Activated T-cell treated with anti-CD3 and anti-CD28 coated beads, Interleukin-2, amount 50 U/mL, for 24 hours (primary cell): ENCODE data around the gene SHROOM2.
A peak's percentile ranks its signal among the peaks of the same experiment; 100 is the strongest.

Experiments used
- DNase-seq: peaks from one replicate; pipeline ENCODE4 v3.0.0-alpha.2; 2020
- H3K27ac Mint-ChIP-seq: 2 replicates; pipeline ENCODE4 v1.8.0; 2020; ENCODE audit warnings: mild to moderate bottlenecking, mixed read lengths
- H3K27me3 Mint-ChIP-seq: 2 replicates; pipeline ENCODE4 v1.8.0; 2020; ENCODE audit warnings: mixed read lengths
- H3K36me3 Mint-ChIP-seq: 2 replicates; pipeline ENCODE4 v1.8.0; 2020; ENCODE audit warnings: low read depth, mixed read lengths
- H3K4me1 Mint-ChIP-seq: 2 replicates; pipeline ENCODE4 v1.8.0; 2020; ENCODE audit warnings: low read depth, mixed read lengths
- H3K4me3 Mint-ChIP-seq: 2 replicates; pipeline ENCODE4 v1.8.0; 2020; ENCODE audit warnings: mild to moderate bottlenecking, moderate library complexity, mixed read lengths
- H3K9me3 Mint-ChIP-seq: 2 replicates; pipeline ENCODE4 v1.8.0; 2020; ENCODE audit warnings: mixed read lengths

Gene SHROOM2

DNA sequence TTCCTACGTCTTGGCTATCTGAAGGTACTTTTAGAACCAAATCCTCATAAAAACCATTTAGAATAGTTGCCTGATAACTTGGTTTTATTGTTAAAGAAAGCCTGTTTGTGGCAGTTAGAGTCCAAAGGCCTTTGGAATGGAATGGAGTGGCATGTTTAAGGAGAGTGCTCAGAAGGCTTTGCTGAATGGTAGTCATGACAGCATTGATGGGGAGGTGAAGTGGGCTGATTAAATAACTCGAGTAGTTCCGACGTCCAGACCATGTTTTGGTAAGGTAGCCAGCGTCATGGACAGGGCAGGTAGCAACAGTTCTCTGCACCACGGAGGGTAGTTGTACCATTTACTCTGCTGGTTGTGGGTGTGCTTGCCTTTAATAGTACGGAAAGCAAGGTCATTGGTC, 94.6 kb downstream of the SHROOM2 start:
- no peak for DNase-seq
- Mint-ChIP-seq H3K27ac (no peak overlapping the region), H3K36me3 (no peaks in the 10 kb centered on the region), H3K27me3 (peaks cover 47% of the 10 kb centered on the region), H3K9me3 (no peaks in the 10 kb centered on the region), H3K4me1 (no peaks in the 10 kb centered on the region), H3K4me3 (no peak overlapping the region)

DNA sequence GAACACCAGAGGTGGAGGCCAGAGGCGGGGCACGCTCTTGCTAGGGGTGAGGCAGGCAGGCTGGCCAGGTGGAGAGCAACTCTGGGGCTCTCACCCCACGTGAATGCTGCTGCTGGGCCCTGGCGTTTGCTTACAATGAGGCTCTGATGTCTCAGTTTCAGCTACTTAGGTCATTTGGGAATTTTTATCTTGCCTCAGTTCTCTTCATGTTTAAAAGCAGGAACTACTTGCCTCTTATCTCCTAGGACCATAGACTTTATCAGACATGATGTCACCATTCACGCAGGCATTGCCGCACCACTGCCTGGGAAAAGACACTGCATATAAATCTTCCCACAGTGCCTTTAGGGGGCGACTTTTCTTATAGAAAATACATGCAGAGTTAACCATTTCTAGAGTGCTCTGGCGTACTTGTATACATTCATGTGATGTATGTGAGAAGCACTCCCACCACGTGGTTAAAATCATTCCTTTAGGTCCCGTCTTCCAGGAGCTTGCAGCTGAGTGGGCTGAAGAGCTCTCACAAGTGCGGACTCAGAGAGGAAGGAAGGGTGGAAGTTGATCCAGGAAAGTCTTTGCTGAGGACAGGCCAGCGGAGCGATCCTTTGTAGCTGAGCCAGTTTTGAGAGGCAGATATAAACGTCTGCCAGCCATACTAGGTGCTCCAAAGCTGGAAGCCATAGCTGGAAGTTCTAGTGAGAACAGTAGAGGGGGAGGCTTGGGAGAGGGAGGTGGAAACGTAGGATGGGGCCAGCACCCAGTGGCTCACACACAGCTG, 96.6 kb downstream of the SHROOM2 start:
- no peaks in the 10 kb centered on the region for H3K4me1 Mint-ChIP-seq
- H3K27me3 Mint-ChIP-seq, result peaks cover 51% of the 10 kb centered on the region
- DNase-seq, result no peak
- H3K9me3 Mint-ChIP-seq, result no peaks in the 10 kb centered on the region
- no peaks in the 10 kb centered on the region for H3K36me3 Mint-ChIP-seq
- H3K27ac Mint-ChIP-seq, result no peak overlapping the region
- no peak overlapping the region for H3K4me3 Mint-ChIP-seq

DNA sequence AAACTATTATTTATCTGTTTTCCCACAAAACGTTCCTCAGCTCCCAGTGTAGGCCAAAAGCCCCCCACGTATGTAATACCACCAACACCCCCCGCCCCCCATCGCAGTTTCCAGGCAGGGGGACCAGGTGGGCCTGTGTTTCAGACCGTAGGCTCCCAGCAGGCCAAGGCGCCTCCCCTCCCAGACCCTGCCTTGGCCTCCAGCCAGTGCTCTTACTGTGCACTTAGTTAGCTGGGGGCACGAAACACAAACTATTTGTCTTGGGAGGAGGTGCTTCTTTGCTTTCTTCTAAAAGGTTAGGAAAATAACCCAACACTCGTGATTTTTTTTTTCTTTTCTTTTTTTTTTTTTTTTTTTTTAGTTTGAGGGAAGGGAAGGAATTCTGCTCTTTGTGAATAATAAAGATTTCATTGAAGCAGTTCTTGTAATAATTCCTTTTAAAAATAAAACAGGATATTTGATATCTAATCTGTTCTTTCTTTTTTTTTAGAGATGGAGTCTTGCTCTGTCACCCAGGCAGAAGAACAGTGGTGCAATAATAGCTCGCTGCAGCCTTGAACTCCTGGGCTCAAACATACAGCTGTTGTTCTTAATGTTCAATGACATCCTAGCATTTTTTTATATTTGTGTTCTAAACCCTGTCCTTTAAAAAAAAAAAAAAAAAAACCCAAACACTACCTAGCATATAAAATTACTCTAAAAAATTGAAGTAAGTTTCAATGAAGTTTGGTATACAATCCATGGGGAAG, 98.0 kb downstream of the SHROOM2 start:
- Mint-ChIP-seq H3K9me3 (no peaks in the 10 kb centered on the region), H3K36me3 (no peaks in the 10 kb centered on the region), H3K27me3 (peaks cover 63% of the 10 kb centered on the region), H3K4me1 (no peaks in the 10 kb centered on the region), H3K27ac (no peak overlapping the region), H3K4me3 (no peak overlapping the region)
- no peak for DNase-seq

DNA sequence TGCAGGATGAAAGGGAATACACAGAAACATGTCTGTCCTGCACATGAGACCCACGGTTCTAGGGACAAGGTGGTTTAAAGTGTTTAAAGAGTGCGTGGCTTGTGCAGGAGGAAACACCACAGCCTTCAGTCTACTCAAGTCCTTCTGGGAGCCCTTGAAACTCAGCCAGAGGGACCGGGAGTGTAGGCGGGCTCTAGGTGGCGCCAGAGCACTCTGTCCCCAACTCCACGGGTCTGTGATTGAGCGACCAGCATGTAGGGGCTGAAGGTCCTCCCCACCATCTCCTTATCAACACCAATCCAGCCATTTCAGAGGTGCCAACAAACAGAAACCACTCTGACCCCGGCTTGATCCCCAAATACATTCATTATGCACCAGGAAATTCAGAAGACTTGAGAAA, 98.9 kb downstream of the SHROOM2 start:
- no peaks in the 10 kb centered on the region for H3K4me1 Mint-ChIP-seq
- H3K27ac Mint-ChIP-seq, result no peak overlapping the region
- DNase-seq, result peak; percentile 67
- H3K9me3 Mint-ChIP-seq, result no peaks in the 10 kb centered on the region
- no peak overlapping the region for H3K4me3 Mint-ChIP-seq
- H3K36me3 Mint-ChIP-seq, result no peaks in the 10 kb centered on the region
- H3K27me3 Mint-ChIP-seq, result peaks cover 61% of the 10 kb centered on the region

DNA sequence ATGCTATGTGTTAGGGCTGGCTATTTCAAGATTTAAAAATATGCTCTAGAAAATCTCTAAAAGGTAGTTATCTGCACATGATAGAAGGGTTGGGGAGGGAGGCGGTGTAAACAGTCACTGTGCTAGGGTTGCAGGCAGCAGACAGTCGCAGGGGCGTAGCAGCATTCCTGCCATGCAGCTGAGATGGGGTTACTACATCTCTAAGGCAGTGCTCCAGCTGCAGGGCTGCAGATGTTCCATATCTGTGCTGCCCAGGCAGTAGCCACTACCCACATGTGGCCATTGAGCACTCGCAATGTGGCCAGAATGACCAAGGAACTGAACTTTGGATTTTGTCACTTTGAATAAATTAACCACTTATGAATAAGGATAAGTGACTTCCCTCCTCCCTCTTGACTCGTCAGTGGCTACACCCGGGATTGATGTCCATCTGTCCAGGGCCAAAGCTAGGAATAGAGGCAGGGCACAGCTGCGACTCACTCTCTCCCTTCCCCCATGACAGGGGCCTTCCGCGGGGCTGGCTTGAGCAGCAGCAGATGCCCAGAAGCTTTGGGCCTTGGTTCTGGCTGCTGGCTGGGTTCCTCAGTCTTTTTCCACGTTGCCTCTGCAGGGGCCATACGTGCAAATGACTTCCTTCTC, 101.5 kb downstream of the SHROOM2 start:
- Mint-ChIP-seq H3K27me3 (peaks cover 60% of the 10 kb centered on the region), H3K4me1 (no peaks in the 10 kb centered on the region), H3K9me3 (no peaks in the 10 kb centered on the region), H3K36me3 (no peaks in the 10 kb centered on the region), H3K4me3 (no peak overlapping the region), H3K27ac (no peak overlapping the region)
- no peak for DNase-seq

DNA sequence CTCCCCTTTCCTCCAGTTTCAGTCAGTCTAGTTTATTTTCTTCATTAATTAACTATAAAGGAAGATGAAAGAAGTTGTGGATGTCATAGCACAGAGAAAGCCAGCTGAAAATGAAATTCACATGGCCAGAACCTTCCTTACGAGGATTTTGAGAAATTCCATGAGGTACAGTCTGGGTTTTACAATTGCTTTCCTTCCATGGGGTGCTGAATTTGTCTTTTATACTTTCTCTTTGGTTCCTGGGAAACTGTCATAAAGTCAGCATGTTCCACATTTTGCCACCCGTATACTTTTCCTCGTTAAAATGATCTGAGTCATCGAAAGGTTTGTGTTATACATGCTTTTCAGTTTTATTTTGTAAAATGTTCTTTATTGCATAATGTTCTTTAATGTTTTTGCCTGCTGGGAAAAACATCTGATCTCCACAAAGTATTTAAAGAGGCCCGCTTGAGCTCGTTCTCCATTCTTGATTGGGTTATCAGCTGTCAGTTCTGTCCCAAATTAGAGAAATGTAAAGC, 102.8 kb downstream of the SHROOM2 start:
- no peak for DNase-seq
- Mint-ChIP-seq H3K36me3 (no peaks in the 10 kb centered on the region), H3K27me3 (peaks cover 49% of the 10 kb centered on the region), H3K4me1 (no peaks in the 10 kb centered on the region), H3K4me3 (no peak overlapping the region), H3K27ac (no peak overlapping the region), H3K9me3 (no peaks in the 10 kb centered on the region)

DNA sequence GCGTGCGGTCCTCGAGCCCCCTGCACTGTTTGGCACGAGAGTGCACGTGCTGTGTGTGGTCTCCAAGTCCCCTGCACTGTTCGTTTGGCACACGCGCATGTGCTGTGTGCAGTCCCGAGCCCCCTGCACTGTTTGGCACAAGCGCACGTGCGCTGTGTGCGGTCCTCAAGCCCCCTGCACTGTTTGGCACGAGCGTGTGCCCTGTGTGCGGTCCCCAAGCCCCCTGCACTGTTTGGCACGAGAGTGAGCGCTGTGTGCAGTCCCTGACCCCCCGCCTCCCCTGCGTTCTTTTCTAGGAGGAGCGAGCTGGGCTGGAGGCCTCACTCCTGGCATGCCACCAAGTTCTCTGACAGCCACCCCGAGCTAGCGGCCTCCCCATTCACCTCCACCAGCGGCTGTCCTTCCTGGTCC, 104.5 kb downstream of the SHROOM2 start:
- Mint-ChIP-seq H3K4me1 (no peaks in the 10 kb centered on the region), H3K27me3 (peaks cover 47% of the 10 kb centered on the region), H3K4me3 (no peak overlapping the region), H3K9me3 (no peaks in the 10 kb centered on the region), H3K36me3 (no peaks in the 10 kb centered on the region), H3K27ac (no peak overlapping the region)
- DNase-seq, result no peak

DNA sequence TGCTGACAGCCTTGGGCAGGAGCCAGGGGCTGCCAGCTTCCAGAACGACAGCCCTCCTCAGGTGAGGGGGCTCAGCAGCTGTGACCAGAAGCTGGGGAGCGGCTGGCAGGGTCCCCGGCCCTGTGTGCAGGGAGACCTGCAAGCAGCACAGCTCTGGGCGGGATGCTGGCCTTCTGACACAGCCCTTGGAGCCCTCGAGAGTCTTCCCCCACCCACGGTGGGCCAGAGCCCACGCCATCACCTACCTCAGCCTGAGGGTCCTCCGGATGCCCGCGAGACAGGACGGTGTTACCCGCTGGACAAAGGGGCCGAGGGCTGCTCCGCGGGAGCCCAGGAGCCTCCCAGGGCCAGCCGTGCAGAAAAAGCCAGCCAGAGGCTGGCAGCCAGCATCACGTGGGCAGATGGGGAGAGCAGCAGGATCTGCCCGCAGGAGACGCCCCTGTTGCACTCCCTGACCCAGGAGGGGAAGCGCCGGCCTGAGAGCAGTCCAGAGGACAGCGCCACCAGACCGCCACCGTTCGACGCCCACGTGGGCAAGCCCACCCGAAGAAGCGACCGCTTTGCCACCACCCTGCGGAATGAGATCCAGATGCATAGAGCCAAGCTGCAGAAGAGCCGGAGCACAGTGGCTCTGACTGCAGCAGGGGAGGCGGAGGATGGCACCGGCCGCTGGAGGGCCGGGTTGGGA, 109.1 kb downstream of the SHROOM2 start:
- DNase-seq, result no peak
- Mint-ChIP-seq H3K4me3 (no peak overlapping the region), H3K4me1 (peaks cover 14% of the 10 kb centered on the region), H3K9me3 (no peaks in the 10 kb centered on the region), H3K27me3 (peaks cover 31% of the 10 kb centered on the region), H3K27ac (no peak overlapping the region), H3K36me3 (no peaks in the 10 kb centered on the region)

DNA sequence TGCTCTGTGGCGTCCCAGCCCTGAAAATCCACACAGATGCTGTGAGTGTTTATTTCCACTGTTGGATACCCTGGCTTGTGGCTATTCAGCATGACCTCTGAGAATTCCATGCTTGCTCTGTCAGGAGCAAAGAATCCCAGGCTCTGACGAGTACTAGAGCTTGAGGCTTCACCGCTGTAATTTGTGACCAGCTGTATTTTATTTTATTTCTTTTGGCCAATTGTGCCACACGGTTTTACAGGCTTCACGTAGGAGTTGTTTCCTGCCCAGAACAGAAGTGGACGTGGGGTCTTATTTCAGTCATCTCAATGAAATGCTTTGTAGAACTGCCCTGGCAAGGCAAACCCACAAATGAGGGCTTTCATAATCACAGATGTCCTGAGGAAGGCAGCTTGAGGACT, 111.5 kb downstream of the SHROOM2 start:
- Mint-ChIP-seq H3K36me3 (no peaks in the 10 kb centered on the region), H3K27me3 (peaks cover 38% of the 10 kb centered on the region), H3K9me3 (no peaks in the 10 kb centered on the region), H3K27ac (no peak overlapping the region), H3K4me3 (no peak overlapping the region), H3K4me1 (peaks cover 16% of the 10 kb centered on the region)
- no peak for DNase-seq

DNA sequence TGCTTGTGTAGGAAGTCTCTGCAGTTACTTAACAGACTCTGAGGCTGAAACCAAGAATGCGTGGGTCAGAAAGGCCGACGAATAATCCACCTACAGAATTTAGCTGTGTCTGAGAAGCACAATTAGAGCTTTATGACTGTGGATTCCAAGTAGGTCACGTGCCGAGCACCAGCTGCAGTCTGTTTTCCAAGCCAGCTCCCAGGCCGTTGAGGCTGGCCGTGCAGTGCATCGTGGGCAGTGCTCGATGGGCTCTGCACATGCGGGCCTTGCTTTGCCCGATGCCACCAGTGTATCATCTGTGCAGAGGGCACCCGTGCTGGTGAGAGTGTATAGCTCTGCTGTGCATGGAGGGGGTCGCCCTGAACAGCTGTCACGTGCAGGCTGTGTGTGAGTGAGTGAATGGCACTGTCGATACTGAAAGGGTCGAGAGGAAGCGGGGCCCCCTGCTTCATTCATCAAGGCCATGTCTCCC, 113.4 kb downstream of the SHROOM2 start:
- H3K4me3 Mint-ChIP-seq, result no peak overlapping the region
- H3K36me3 Mint-ChIP-seq, result no peaks in the 10 kb centered on the region
- peak; percentile 38 for DNase-seq
- no peak overlapping the region for H3K27ac Mint-ChIP-seq
- H3K9me3 Mint-ChIP-seq, result no peaks in the 10 kb centered on the region
- H3K27me3 Mint-ChIP-seq, result peaks cover 47% of the 10 kb centered on the region
- peaks cover 16% of the 10 kb centered on the region for H3K4me1 Mint-ChIP-seq

DNA sequence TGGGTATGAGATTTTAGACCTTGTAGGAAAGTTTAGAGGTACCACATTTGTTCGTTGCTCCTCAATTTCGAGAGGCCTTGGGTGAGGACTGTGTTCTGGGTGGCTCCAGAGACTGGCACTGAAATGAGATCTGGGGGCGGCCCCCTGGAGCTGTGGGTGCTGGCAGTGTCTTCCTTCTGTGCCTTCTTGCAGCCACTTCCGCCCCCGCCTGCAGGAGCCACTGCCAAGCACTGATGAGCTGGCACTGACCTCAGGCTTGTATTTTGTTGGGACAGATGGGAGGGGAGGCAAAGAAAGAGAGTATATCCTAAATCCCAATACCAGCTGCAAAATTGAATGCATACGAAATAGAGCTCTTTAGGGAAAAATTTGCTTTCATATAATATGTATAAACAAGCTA, 116.4 kb downstream of the SHROOM2 start:
- no peak overlapping the region for H3K27ac Mint-ChIP-seq
- H3K36me3 Mint-ChIP-seq, result no peaks in the 10 kb centered on the region
- no peak for DNase-seq
- H3K27me3 Mint-ChIP-seq, result peaks cover 57% of the 10 kb centered on the region
- no peak overlapping the region for H3K4me3 Mint-ChIP-seq
- peaks cover 19% of the 10 kb centered on the region for H3K4me1 Mint-ChIP-seq
- no peaks in the 10 kb centered on the region for H3K9me3 Mint-ChIP-seq

DNA sequence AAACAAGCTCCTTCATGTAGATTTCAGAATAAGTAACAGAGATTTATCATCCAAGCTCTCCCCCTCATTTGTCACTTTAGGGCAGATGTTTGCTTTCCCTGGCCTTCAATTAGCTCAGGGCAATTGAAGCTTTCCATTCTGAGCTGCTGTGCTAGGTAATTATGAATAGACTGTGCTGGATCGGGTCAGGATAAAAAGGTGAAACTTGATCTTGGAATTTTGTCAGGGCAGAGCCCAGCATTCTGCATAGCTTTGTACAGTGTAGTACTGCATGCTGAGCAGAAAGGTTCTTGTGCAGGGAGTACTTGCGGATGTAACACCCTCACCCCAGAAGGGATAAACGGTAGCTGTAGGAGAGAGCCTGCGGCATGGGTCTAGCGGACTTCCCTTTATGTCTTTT, 116.9 kb downstream of the SHROOM2 start:
- no peak overlapping the region for H3K4me3 Mint-ChIP-seq
- peaks cover 57% of the 10 kb centered on the region for H3K27me3 Mint-ChIP-seq
- H3K27ac Mint-ChIP-seq, result no peak overlapping the region
- H3K9me3 Mint-ChIP-seq, result no peaks in the 10 kb centered on the region
- DNase-seq, result no peak
- peaks cover 22% of the 10 kb centered on the region for H3K4me1 Mint-ChIP-seq
- H3K36me3 Mint-ChIP-seq, result no peaks in the 10 kb centered on the region

DNA sequence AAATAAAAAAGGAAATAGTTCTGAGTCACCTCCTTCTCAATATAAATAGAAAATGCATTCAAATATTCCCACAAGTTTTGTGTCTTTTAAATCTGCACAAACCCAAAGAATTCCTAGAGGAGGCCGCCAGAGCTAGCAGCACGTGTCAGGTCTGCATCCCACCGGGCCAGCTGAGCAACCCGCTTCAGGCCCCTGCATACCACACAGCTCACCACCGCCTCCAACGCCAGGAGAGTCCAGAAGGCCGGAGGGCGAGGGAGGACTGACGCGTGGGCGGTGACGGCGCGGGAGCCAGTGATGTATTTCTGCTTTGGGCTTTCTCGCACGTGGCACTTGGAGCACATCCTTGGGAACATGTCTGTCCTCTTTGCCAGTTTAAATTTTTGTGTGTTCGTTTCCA, 119.1 kb downstream of the SHROOM2 start:
- Mint-ChIP-seq H3K4me1 (peaks cover 8% of the 10 kb centered on the region), H3K36me3 (no peaks in the 10 kb centered on the region), H3K4me3 (no peak overlapping the region), H3K27me3 (peaks cover 64% of the 10 kb centered on the region), H3K9me3 (no peaks in the 10 kb centered on the region), H3K27ac (no peak overlapping the region)
- no peak for DNase-seq

DNA sequence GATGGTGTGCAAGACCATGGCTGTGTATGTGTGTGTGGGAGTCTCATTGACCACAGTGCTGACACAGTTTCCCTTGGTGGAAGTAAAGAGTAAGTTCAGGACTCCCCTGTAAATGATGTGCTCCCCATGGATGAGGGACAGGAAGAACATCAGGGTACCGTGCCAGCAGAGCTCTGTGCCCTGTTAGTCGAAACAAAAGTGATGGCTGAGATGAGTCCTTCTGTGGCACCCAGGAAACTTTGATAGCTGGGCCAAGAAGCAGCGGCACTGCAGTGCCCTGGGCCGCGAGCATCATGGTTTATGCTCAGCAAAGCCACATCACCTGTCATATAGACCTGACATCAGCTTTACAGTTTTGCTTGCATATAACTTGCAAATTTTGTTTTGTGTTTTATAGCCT, 119.5 kb downstream of the SHROOM2 start:
- H3K27me3 Mint-ChIP-seq, result peaks cover 61% of the 10 kb centered on the region
- H3K9me3 Mint-ChIP-seq, result no peaks in the 10 kb centered on the region
- peaks cover 6% of the 10 kb centered on the region for H3K4me1 Mint-ChIP-seq
- no peaks in the 10 kb centered on the region for H3K36me3 Mint-ChIP-seq
- H3K4me3 Mint-ChIP-seq, result no peak overlapping the region
- no peak for DNase-seq
- H3K27ac Mint-ChIP-seq, result no peak overlapping the region
